Spleen (tissue), 11 donors: ENCODE results near the gene GAS6. TPM values are rescaled to one million over a fixed set of nuclear protein-coding genes. Genes with fewer than 3 reads are reported as not detected.

ENCODE experiments used
- DNase-seq: peaks from one replicate; pipeline ENCODE4 v3.0.0-alpha.2; 2020
- H3K27ac ChIP-seq, 8 donors: fragments of 200-600 bp; sonication (generic) in 7 of 8; 1 replicate in 4 of 8; 2 replicates in 4 of 8; pipeline versions ENCODE4 v1.5.0 to v1.8.0; 2016 to 2021; ENCODE audit warnings: inconsistent platforms in 4 of 8, mild to moderate bottlenecking in 4 of 8, moderate library complexity in 1 of 8
- H3K27me3 ChIP-seq, 7 donors: fragments of 200-600 bp; sonication (generic) in 6 of 7; replicated peaks in 1 of 7; 1 replicate in 4 of 7; 2 replicates in 3 of 7; pipeline versions ENCODE4 v1.5.0 to v1.8.0; 2016 to 2021; ENCODE audit warnings: inconsistent platforms in 3 of 7, mild to moderate bottlenecking in 1 of 7
- H3K36me3 ChIP-seq, 6 donors: fragments of 200-600 bp; sonication (generic) in 5 of 6; 1 replicate in 4 of 6; 2 replicates in 2 of 6; pipeline versions ENCODE4 v1.5.0 to v1.8.0; 2016 to 2021; ENCODE audit warnings: inconsistent platforms in 2 of 6
- H3K4me1 ChIP-seq, 6 donors: fragments of 200-600 bp; sonication (generic) in 5 of 6; 1 replicate in 3 of 6; 2 replicates in 3 of 6; pipeline versions ENCODE4 v1.5.0 to v1.8.0; 2016 to 2021; ENCODE audit warnings: inconsistent platforms in 3 of 6
- H3K4me3 ChIP-seq, 8 donors: fragments of 200-600 bp; sonication (generic) in 7 of 8; 1 replicate in 4 of 8; 2 replicates in 4 of 8; pipeline versions ENCODE4 v1.5.0 to v1.8.0; 2016 to 2021; ENCODE audit warnings: inconsistent platforms in 4 of 8, mild to moderate bottlenecking in 4 of 8, moderate library complexity in 2 of 8
- H3K9me3 ChIP-seq, 8 donors: fragments of 200-600 bp; sonication (generic) in 7 of 8; 1 replicate in 4 of 8; 2 replicates in 4 of 8; pipeline versions ENCODE4 v1.5.0 to v1.8.0; 2016 to 2021; ENCODE audit warnings: inconsistent platforms in 4 of 8
- POLR2A ChIP-seq, 3 donors: fragments of 450-650 bp; IDR thresholded peaks; one replicate each; pipeline ENCODE4 v1.5.1; 2017; ENCODE audit warnings: antibody characterized with exemption in 3 of 3, mild to moderate bottlenecking in 1 of 3
- POLR2AphosphoS5 ChIP-seq, 3 donors: sonication (generic); formaldehyde crosslinking; IDR thresholded peaks; one replicate each; pipeline ENCODE4 v1.5.1; 2017; ENCODE audit warnings: antibody characterized with exemption in 3 of 3
- WGBS, 5 donors: extraction: QIAGEN DNeasy Blood & Tissue Kit in 3 of 5; methylation state at CpG; one replicate each; pipeline versions ENCODE4 v1.1.5 to v1.1.7; 2013 to 2018; 5-methylcytosine and 5-hydroxymethylcytosine counted together
- intact Hi-C: fragments of 100-400 bp; cut with DNase I; formaldehyde crosslinking; loops from one replicate; pipeline ENCODE4 v1.15.0; 2023; ENCODE audit warnings: low total_unique reads
- polyA plus RNA-seq, 3 donors: library from polyadenylated mRNA; stranded (reverse); fragments of 200-250 nt; gene quantifications; one replicate each; pipeline ENCODE4 v1.2.1, GENCODE V29; 2013
- total RNA-seq, 7 donors: library from RNA; depleted of rRNA in 3 of 7; stranded (reverse); fragments of >200 nt in 3 of 7; fragmentation: NEBNext Ultra II Directional in 4 of 7; extraction: Animal tissue kit (Norgen Biotek cat#: 25700) in 4 of 7; gene quantifications; one replicate each; pipeline versions ENCODE4 v1.1.0 to v1.2.1, GENCODE V29; 2016 to 2021
- TF ChIP-seq, protein P1 (sequence below), 11 experiments: fragments of 200-600 bp in 7 of 11; fragments of 450-650 bp in 4 of 11; sonication (generic) in 4 of 11; IDR thresholded peaks in 8 of 11; conservative IDR thresholded peaks in 3 of 11; 1 replicate in 7 of 11; 2 replicates in 4 of 11; pipeline versions ENCODE4 v1.4.0 to v1.8.0; 2016 to 2021; ENCODE audit warnings: antibody characterized with exemption in 11 of 11, inconsistent platforms in 4 of 11, mild to moderate bottlenecking in 1 of 11
- donor health status: healthy with polysubstance abuse.
- donor health status: DM: no; HTN: no; CAD: no; lungs with moderate emphysema.
- donor health status: DM: no; HTN: no; CAD: no.
- donor health status: Bipolar disorder and iron deficiency.
- donor health status: healthy.
- donor health status: DM: no; HTN: no; CAD: no.
- donor health status: DM: yes; HTN: yes; CAD: no.

Gene GAS6
- total and polyA plus RNA-seq, 10 donors, result 16.7 to 54.5 (median 35.0) TPM

DNA sequence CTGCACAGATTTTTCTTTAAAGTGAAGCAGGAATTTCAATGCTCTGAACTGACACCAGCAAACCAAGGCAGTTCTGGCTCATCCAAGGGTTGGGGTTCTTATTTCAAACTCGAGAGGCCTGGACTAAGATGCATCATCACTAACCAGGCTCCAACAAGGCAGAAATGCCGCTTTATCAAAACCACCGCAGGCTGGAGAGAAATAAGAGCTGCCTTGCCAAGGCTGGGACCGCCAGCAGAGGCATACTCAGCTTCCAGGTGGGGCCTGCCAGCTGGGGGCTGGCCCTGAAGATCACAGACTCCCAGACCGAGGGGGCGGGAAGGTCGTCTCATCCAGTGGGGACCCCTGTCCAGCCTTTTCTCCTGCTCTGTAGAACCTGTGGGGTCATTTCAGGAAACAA lies 37.4 kb upstream of the GAS6 start:
- TF ChIP-seq POLR2A (IDR thresholded peaks at IDR 0.05), result no peak
- H3K4me1 ChIP-seq, result no peaks in the 10 kb centered on the region
- H3K4me3 ChIP-seq, result no peak overlapping the region
- peaks cover 0 to 23% (median 0%) of the 10 kb centered on the region in 7 donors for H3K27me3 ChIP-seq
- intact Hi-C loops, result no loop called here
- no peak overlapping the region for H3K27ac ChIP-seq
- no peaks in the 10 kb centered on the region for H3K36me3 ChIP-seq
- WGBS, 5 donors, result 79 to 92% (median 86%) methylated on average over 7 of the region's 7 CpGs
- no peak for DNase-seq
- no peaks in the 10 kb centered on the region for H3K9me3 ChIP-seq

DNA sequence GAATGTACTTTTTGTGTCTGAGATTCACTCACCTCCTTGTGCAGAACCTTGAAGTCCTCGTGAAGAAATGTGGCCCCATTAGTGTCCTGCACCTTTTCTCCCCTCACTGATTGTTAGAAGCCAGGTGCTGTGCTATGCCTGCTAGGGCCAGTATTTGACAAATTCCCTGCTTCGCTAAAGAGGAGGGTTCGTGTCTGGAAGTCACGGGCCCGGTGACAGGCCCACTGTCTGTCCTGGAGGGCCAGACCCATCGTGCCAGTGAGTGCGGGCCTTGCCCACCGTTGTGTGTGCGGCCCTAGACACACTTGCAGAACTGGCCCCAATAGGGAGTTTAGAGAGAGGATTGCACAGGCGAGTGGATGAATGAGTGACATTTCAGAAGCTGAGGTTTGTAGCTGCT lies 36.8 kb upstream of the GAS6 start:
- Histone ChIP-seq H3K27ac (no peak overlapping the region), H3K9me3 (no peaks in the 10 kb centered on the region), H3K4me1 (no peaks in the 10 kb centered on the region), H3K36me3 (no peaks in the 10 kb centered on the region), H3K27me3 (peaks cover 0 to 25% (median 0%) of the 10 kb centered on the region in 7 donors), H3K4me3 (no peak overlapping the region)
- 82 to 95% (median 89%) methylated on average over 10 of the region's 10 CpGs for WGBS, 5 donors
- TF ChIP-seq POLR2A (IDR thresholded peaks at IDR 0.05) (no peak), POLR2AphosphoS5 (IDR thresholded peaks at IDR 0.05) (no peak)
- TF ChIP-seq, protein P1, sequence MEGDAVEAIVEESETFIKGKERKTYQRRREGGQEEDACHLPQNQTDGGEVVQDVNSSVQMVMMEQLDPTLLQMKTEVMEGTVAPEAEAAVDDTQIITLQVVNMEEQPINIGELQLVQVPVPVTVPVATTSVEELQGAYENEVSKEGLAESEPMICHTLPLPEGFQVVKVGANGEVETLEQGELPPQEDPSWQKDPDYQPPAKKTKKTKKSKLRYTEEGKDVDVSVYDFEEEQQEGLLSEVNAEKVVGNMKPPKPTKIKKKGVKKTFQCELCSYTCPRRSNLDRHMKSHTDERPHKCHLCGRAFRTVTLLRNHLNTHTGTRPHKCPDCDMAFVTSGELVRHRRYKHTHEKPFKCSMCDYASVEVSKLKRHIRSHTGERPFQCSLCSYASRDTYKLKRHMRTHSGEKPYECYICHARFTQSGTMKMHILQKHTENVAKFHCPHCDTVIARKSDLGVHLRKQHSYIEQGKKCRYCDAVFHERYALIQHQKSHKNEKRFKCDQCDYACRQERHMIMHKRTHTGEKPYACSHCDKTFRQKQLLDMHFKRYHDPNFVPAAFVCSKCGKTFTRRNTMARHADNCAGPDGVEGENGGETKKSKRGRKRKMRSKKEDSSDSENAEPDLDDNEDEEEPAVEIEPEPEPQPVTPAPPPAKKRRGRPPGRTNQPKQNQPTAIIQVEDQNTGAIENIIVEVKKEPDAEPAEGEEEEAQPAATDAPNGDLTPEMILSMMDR (IDR thresholded peaks at IDR 0.05 in 8 of 11, conservative IDR thresholded peaks at IDR 0.05 in 3 of 11), result no peak
- intact Hi-C loops, result no loop called here
- no peak for DNase-seq

DNA sequence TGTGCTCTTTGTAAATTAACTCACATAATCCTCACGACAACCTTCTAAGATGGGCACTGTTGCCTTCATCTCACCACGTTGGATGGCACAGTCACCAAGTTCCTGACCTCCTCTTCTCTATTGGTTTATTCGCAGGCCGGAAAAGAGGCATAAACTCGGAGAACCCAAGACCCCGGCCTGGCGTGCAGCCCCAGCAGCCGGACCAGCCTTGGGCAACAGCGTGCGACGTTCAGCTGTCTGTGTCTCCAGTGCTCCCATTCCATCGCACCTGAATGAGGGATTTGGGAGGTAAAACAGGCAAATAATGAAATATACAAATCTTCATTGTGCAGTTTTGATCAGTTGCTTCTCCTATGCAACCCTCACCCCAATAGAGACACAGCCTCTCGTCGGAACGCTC lies 34.5 kb upstream of the GAS6 start:
- H3K27me3 ChIP-seq, result peaks cover 0 to 37% (median 0%) of the 10 kb centered on the region in 7 donors
- no peaks in the 10 kb centered on the region for H3K4me1 ChIP-seq
- H3K9me3 ChIP-seq, result no peaks in the 10 kb centered on the region
- intact Hi-C loops, result no loop called here
- TF ChIP-seq POLR2A (IDR thresholded peaks at IDR 0.05) (no peak), POLR2AphosphoS5 (IDR thresholded peaks at IDR 0.05) (no peak)
- TF ChIP-seq, protein P1 (IDR thresholded peaks at IDR 0.05 in 8 of 11, conservative IDR thresholded peaks at IDR 0.05 in 3 of 11), result no peak
- WGBS, 5 donors, result 91 to 97% (median 93%) methylated on average over 15 of the region's 15 CpGs
- no peak for DNase-seq
- no peak overlapping the region for H3K4me3 ChIP-seq
- H3K27ac ChIP-seq, result no peak overlapping the region
- no peaks in the 10 kb centered on the region for H3K36me3 ChIP-seq

DNA sequence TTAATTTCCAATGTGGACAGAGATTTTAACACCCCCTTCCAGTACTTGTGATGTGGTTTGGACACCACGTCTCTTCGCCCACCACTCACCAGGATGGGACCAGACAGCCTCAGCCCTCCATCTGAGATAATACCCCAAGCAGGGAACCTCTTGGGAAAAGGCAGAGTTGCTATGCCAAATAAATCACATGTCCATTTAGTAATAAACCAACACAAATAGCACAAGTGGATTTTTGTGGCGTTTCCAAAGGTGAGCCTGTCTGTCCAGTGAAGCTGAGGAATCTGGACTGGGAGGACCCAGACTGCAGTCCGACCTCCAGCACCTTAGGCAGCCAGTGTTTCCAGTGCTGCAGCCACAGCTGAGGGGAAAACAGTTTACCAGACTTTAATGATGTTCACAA lies 34.1 kb upstream of the GAS6 start:
- Histone ChIP-seq H3K9me3 (no peaks in the 10 kb centered on the region), H3K27ac (no peak overlapping the region), H3K27me3 (peaks cover 0 to 37% (median 0%) of the 10 kb centered on the region in 7 donors), H3K4me3 (no peak overlapping the region), H3K4me1 (no peaks in the 10 kb centered on the region), H3K36me3 (no peaks in the 10 kb centered on the region)
- intact Hi-C loops, result no loop called here
- DNase-seq, result no peak
- TF ChIP-seq POLR2A (IDR thresholded peaks at IDR 0.05) (no peak), POLR2AphosphoS5 (IDR thresholded peaks at IDR 0.05) (no peak)
- TF ChIP-seq, protein P1 (IDR thresholded peaks at IDR 0.05 in 8 of 11, conservative IDR thresholded peaks at IDR 0.05 in 3 of 11), result no peak
- WGBS, 5 donors, result 76 to 96% (median 88%) methylated on average over 4 of the region's 4 CpGs

DNA sequence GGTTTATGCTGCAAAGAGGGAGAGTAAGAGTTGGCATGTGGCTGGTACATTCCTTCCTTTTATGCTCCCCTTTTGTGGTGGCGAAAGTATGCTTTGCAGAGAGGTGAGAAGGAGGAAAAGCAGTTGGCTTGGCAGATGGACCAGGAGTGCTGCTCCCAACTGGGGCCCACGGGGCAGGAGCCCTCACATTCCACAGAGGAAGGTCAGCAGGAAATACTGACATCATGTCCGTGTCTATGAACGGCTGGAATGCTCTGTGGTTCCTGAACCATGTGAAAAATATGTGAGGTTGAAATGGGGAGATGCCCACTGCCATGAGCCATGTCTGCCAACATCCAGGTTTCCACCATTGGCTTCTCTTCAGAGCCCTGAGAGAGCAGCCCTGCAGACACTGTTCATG lies 33.3 kb upstream of the GAS6 start:
- no peaks in the 10 kb centered on the region for H3K4me1 ChIP-seq
- DNase-seq, result no peak
- H3K9me3 ChIP-seq, result no peaks in the 10 kb centered on the region
- TF ChIP-seq, protein P1 (IDR thresholded peaks at IDR 0.05 in 8 of 11, conservative IDR thresholded peaks at IDR 0.05 in 3 of 11), result no peak
- TF ChIP-seq POLR2AphosphoS5 (IDR thresholded peaks at IDR 0.05), result no peak
- no peak for TF ChIP-seq POLR2A (IDR thresholded peaks at IDR 0.05)
- H3K36me3 ChIP-seq, result no peaks in the 10 kb centered on the region
- intact Hi-C loops, result no loop called here
- H3K27ac ChIP-seq, result no peak overlapping the region
- H3K4me3 ChIP-seq, result no peak overlapping the region
- H3K27me3 ChIP-seq, result peaks cover 0 to 37% (median 0%) of the 10 kb centered on the region in 7 donors
- 59 to 73% (median 61%) methylated on average over 4 of the region's 4 CpGs for WGBS, 5 donors
